ENCODE data around the gene SLC22A23.

- TF ChIP-seq TCF12 (IDR thresholded peaks at IDR 0.05; ENCODE audit: low read depth) (no peak), RAD21 (IDR thresholded peaks at IDR 0.05; ENCODE audit: low read depth) (no peak), CEBPB (IDR thresholded peaks at IDR 0.05) (no peak), REST (IDR thresholded peaks at IDR 0.05; ENCODE audit: low read depth) (no peak), ZBTB7A (IDR thresholded peaks at IDR 0.05; ENCODE audit: low read depth) (no peak), TEAD4 (IDR thresholded peaks at IDR 0.05) (no peak), EP300 (IDR thresholded peaks at IDR 0.05; ENCODE audit: borderline replicate concordance) (no peak), YY1 (IDR thresholded peaks at IDR 0.05; ENCODE audit: low read depth) (no peak), NFIC (IDR thresholded peaks at IDR 0.05) (no peak), MAX (IDR thresholded peaks at IDR 0.05) (no peak), CREB1 (IDR thresholded peaks at IDR 0.05; ENCODE audit: low read depth) (no peak), FOXM1 (IDR thresholded peaks at IDR 0.05; ENCODE audit: borderline replicate concordance, low read depth) (no peak), USF1 (IDR thresholded peaks at IDR 0.05) (no peak)
Observed at GRCh38 chr6:3398755-3399696, 57.8 kb downstream of the SLC22A23 start.
